PC-3 (cell line): ENCODE results near the gene C15orf39.

Experiments used
- EZH2 ChIP-seq: fragments of 300-600 bp; sonication (generic); IDR thresholded peaks from one replicate; pipeline ENCODE4 v1.6.1; 2017; ENCODE audit warnings: antibody characterized with exemption, mild to moderate bottlenecking, low read length; ENCODE audit not compliant: unreplicated experiment
- EZH2phosphoT487 ChIP-seq: fragments of 300-600 bp; sonication (generic); IDR thresholded peaks from 2 replicates; pipeline ENCODE4 v1.6.1; 2018; ENCODE audit warnings: mild to moderate bottlenecking, antibody characterized with exemption, low read length, borderline replicate concordance
- TF ChIP-seq, protein P1 (sequence below): fragments of 300-600 bp; sonication (generic); conservative IDR thresholded peaks from 2 replicates; pipeline ENCODE4 v1.5.1; 2017; ENCODE audit warnings: antibody characterized with exemption, low read depth, mild to moderate bottlenecking, low read length

DNA sequence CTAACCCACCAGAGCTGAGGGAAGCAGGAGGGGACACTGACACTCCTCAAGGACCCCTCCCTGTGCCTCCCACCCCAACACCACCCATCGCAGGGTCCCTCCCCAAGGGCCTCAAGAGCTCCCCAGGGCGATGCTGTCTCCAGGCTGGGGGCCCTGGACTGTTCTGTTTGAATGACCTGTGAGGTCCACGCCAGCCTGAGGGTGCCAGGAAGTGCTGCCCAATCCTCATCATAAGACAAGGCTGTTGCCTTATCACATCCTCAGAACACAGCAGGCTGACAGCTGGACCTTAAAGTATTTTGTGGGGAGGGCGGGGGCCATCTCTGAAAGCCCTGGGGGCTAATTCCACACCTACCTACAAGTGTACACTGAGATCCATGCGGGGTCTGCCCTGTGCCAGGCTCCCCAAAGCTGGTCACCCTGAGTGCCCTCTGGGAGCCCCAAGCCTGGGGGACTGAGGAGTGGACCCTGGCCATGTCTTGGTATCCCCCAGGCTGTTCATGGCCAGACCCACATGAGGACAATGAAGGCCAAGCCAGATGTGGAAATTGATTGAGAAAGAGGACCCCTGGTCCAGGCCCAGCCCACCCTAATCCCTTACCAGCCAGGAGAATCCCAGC, 32.6 kb downstream of the C15orf39 start:
- TF ChIP-seq, protein P1, sequence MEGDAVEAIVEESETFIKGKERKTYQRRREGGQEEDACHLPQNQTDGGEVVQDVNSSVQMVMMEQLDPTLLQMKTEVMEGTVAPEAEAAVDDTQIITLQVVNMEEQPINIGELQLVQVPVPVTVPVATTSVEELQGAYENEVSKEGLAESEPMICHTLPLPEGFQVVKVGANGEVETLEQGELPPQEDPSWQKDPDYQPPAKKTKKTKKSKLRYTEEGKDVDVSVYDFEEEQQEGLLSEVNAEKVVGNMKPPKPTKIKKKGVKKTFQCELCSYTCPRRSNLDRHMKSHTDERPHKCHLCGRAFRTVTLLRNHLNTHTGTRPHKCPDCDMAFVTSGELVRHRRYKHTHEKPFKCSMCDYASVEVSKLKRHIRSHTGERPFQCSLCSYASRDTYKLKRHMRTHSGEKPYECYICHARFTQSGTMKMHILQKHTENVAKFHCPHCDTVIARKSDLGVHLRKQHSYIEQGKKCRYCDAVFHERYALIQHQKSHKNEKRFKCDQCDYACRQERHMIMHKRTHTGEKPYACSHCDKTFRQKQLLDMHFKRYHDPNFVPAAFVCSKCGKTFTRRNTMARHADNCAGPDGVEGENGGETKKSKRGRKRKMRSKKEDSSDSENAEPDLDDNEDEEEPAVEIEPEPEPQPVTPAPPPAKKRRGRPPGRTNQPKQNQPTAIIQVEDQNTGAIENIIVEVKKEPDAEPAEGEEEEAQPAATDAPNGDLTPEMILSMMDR: no peak
- TF ChIP-seq EZH2: no peak
- no peak for TF ChIP-seq EZH2phosphoT487
